ENCODE measurements around the gene CA6. TPM values are rescaled to one million over a fixed set of nuclear protein-coding genes. Genes with fewer than 3 reads are reported as not detected.

CA6 gene
- polyA plus RNA-seq, 1 donor (not counting 4 experiments of a cell fraction or from before 2014, with no cell fraction given), result not detected

GRCh38 chr1:8903410-8903809 is 42.3 kb upstream of the CA6 start:
- Histone ChIP-seq H3K27ac (ENCODE audit: control insufficient read depth, insufficient read depth, low read length) (peak overlapping the region; percentile 71), H3K36me3 (ENCODE audit: control insufficient read depth in 2 of 2, extremely low read depth in 1 of 2, insufficient read depth in 2 of 2, low read length in 2 of 2) (no peaks in the 10 kb centered on the region), H3K9me1 (ENCODE audit: control insufficient read depth, extremely low read depth, insufficient read depth, low read length) (no peaks in the 10 kb centered on the region), H3K4me3 (ENCODE audit: control insufficient read depth in 2 of 3, extremely low read depth in 1 of 3, insufficient read depth in 2 of 3, low read depth in 1 of 3, low read length in 3 of 3) (no peak overlapping the region), H3K9me3 (ENCODE audit: control insufficient read depth, low read depth, low read length) (no peaks in the 10 kb centered on the region), H3K9ac (ENCODE audit: control insufficient read depth, extremely low read depth, insufficient read depth, low read length) (no peak overlapping the region), H3K4me2 (ENCODE audit: control insufficient read depth, extremely low read depth, insufficient read depth, low read depth, low read length) (peak overlapping the region; percentile 53), H4K20me1 (ENCODE audit: control insufficient read depth, extremely low read depth, insufficient read depth, low read length) (no peaks in the 10 kb centered on the region), H3K79me2 (ENCODE audit: control insufficient read depth, insufficient read depth, low read length) (no peaks in the 10 kb centered on the region), H2AFZ (ENCODE audit: control insufficient read depth, low read length) (no peak overlapping the region), H3K4me1 (ENCODE audit: control insufficient read depth, extremely low read depth, insufficient read depth, low read length) (peaks cover 39% of the 10 kb centered on the region), H3K27me3 (ENCODE audit: control insufficient read depth, extremely low read depth, insufficient read depth, low read length) (no peaks in the 10 kb centered on the region)
- DNase-seq (ENCODE audit: low read depth, low spot score) (no peak), FAIRE-seq (no peak)
- dilution Hi-C loops (cut with MboI; ENCODE audit: extremely low pct_ligation_motif_present, low sequenced_read_pairs), result no loop called here
- TF ChIP-seq EZH2 (IDR thresholded peaks at IDR 0.05; ENCODE audit: low read length) (no peak), CTCF (optimal IDR thresholded peaks at IDR 0.05 in 1 of 3, IDR thresholded peaks at IDR 0.05 in 1 of 3, conservative IDR thresholded peaks at IDR 0.05 in 1 of 3; ENCODE audit: extremely low read depth in 1 of 3, insufficient read depth in 2 of 3, low read length in 3 of 3) (peak in 2 of 3 experiments; percentile 15 to 50)

GRCh38 chr1:8903908-8904650 is 41.6 kb upstream of the CA6 start:
- dilution Hi-C loops (cut with MboI; ENCODE audit: extremely low pct_ligation_motif_present, low sequenced_read_pairs), result no loop called here
- Histone ChIP-seq H3K4me1 (ENCODE audit: control insufficient read depth, extremely low read depth, insufficient read depth, low read length) (peaks cover 39% of the 10 kb centered on the region), H3K36me3 (ENCODE audit: control insufficient read depth in 2 of 2, extremely low read depth in 1 of 2, insufficient read depth in 2 of 2, low read length in 2 of 2) (no peaks in the 10 kb centered on the region), H2AFZ (ENCODE audit: control insufficient read depth, low read length) (no peak overlapping the region), H3K79me2 (ENCODE audit: control insufficient read depth, insufficient read depth, low read length) (no peaks in the 10 kb centered on the region), H3K4me2 (ENCODE audit: control insufficient read depth, extremely low read depth, insufficient read depth, low read depth, low read length) (peak overlapping the region; percentile 53), H3K9ac (ENCODE audit: control insufficient read depth, extremely low read depth, insufficient read depth, low read length) (no peak overlapping the region), H3K9me1 (ENCODE audit: control insufficient read depth, extremely low read depth, insufficient read depth, low read length) (no peaks in the 10 kb centered on the region), H3K4me3 (ENCODE audit: control insufficient read depth in 2 of 3, extremely low read depth in 1 of 3, insufficient read depth in 2 of 3, low read depth in 1 of 3, low read length in 3 of 3) (no peak overlapping the region), H3K27me3 (ENCODE audit: control insufficient read depth, extremely low read depth, insufficient read depth, low read length) (no peaks in the 10 kb centered on the region), H3K27ac (ENCODE audit: control insufficient read depth, insufficient read depth, low read length) (peak overlapping the region; percentile 71), H3K9me3 (ENCODE audit: control insufficient read depth, low read depth, low read length) (no peaks in the 10 kb centered on the region), H4K20me1 (ENCODE audit: control insufficient read depth, extremely low read depth, insufficient read depth, low read length) (no peaks in the 10 kb centered on the region)
- peak; percentile 97 for FAIRE-seq
- no peak for TF ChIP-seq CTCF (optimal IDR thresholded peaks at IDR 0.05 in 1 of 3, IDR thresholded peaks at IDR 0.05 in 1 of 3, conservative IDR thresholded peaks at IDR 0.05 in 1 of 3; ENCODE audit: extremely low read depth in 1 of 3, insufficient read depth in 2 of 3, low read length in 3 of 3)
- TF ChIP-seq EZH2 (IDR thresholded peaks at IDR 0.05; ENCODE audit: low read length), result no peak
- peak; percentile 71 for DNase-seq (ENCODE audit: low read depth, low spot score)

Measured in keratinocyte (primary cell).